ENCODE measurements around the gene TMEM61.

DNA sequence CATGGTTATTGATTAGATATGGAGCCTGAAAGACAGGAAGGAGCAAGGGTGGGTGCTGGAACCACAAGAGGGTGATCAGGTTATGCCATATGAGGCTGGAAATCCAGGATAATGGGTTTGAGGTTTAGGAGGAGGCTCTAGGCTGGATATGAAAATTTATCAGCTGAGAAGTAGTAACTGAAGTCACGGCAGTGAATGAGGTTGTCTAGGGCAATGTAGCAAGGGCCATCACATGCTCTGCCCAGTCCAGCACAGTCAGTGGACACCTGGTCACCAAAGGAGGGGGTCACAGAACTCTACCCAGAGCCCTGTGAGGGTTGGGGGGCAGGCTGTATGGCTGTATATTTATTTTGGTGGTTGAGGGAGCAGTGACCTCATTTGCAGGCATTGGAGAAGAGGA, 10.5 kb upstream of the TMEM61 start:
- TF ChIP-seq, protein P1, sequence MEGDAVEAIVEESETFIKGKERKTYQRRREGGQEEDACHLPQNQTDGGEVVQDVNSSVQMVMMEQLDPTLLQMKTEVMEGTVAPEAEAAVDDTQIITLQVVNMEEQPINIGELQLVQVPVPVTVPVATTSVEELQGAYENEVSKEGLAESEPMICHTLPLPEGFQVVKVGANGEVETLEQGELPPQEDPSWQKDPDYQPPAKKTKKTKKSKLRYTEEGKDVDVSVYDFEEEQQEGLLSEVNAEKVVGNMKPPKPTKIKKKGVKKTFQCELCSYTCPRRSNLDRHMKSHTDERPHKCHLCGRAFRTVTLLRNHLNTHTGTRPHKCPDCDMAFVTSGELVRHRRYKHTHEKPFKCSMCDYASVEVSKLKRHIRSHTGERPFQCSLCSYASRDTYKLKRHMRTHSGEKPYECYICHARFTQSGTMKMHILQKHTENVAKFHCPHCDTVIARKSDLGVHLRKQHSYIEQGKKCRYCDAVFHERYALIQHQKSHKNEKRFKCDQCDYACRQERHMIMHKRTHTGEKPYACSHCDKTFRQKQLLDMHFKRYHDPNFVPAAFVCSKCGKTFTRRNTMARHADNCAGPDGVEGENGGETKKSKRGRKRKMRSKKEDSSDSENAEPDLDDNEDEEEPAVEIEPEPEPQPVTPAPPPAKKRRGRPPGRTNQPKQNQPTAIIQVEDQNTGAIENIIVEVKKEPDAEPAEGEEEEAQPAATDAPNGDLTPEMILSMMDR (IDR thresholded peaks at IDR 0.05), result no peak
- TF ChIP-seq POLR2AphosphoS5 (IDR thresholded peaks at IDR 0.05), result no peak
- TF ChIP-seq POLR2A (IDR thresholded peaks at IDR 0.05), result no peak

All from breast epithelium (tissue), 3 donors.